ENCODE data around the gene ZNF184. TPM values are rescaled to one million over a fixed set of nuclear protein-coding genes. Genes with fewer than 3 reads are reported as not detected.

Gene ZNF184
- total RNA-seq, 1 experiment from 2014 or later = 10.2 TPM

GRCh38 chr6:27414996-27415395, 57.9 kb downstream of the ZNF184 start:
- no peak for ATAC-seq
- no peaks in the 10 kb centered on the region for H3K9me2 ChIP-seq (replicated peaks; ENCODE audit: low read length)
- BruUV-seq (replicated peaks) = no TSS peak
- H3K9me3 ChIP-seq (ENCODE audit: low read length) = no peaks in the 10 kb centered on the region
- no peaks in the 10 kb centered on the region for H3F3A ChIP-seq (ENCODE audit: low read length, unreplicated experiment)
- peak overlapping the region; percentile 42 for H3K27ac ChIP-seq (ENCODE audit: low read length)
- no peaks in the 10 kb centered on the region for H3K79me2 ChIP-seq (ENCODE audit: low read length)
- intact Hi-C loops (cut with micrococcal nuclease) = no loop called here
- peaks cover 11% of the 10 kb centered on the region for H3K4me1 ChIP-seq (ENCODE audit: insufficient read depth, low read length)
- H3K9ac ChIP-seq (ENCODE audit: low read length) = no peak overlapping the region
- H2AFZ ChIP-seq (ENCODE audit: low read length) = 0 out of 2 replicates have a peak overlapping the region, but pooled peaks have one; percentile 1
- TF ChIP-seq EZH2 (IDR thresholded peaks at IDR 0.05; ENCODE audit: low read length, unreplicated experiment) = no peak
- TF ChIP-seq, protein P1, sequence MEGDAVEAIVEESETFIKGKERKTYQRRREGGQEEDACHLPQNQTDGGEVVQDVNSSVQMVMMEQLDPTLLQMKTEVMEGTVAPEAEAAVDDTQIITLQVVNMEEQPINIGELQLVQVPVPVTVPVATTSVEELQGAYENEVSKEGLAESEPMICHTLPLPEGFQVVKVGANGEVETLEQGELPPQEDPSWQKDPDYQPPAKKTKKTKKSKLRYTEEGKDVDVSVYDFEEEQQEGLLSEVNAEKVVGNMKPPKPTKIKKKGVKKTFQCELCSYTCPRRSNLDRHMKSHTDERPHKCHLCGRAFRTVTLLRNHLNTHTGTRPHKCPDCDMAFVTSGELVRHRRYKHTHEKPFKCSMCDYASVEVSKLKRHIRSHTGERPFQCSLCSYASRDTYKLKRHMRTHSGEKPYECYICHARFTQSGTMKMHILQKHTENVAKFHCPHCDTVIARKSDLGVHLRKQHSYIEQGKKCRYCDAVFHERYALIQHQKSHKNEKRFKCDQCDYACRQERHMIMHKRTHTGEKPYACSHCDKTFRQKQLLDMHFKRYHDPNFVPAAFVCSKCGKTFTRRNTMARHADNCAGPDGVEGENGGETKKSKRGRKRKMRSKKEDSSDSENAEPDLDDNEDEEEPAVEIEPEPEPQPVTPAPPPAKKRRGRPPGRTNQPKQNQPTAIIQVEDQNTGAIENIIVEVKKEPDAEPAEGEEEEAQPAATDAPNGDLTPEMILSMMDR (conservative IDR thresholded peaks at IDR 0.05; ENCODE audit: low read depth, low read length) = no peak
- TF ChIP-seq EZH2phosphoT487 (IDR thresholded peaks at IDR 0.05; ENCODE audit: borderline replicate concordance, low read length) = no peak
- H3K27me3 ChIP-seq (ENCODE audit: low read length) = no peaks in the 10 kb centered on the region
- H3K36me3 ChIP-seq (ENCODE audit: low read depth, low read length) = no peaks in the 10 kb centered on the region
- peak; percentile 52 for DNase-seq
- POLR2A ChIA-PET (ENCODE audit: unreplicated experiment) = no interaction called here
- H4K20me1 ChIP-seq (ENCODE audit: low read length) = no peaks in the 10 kb centered on the region
- CTCF ChIA-PET = no interaction called here
- 0 out of 2 replicates have a peak overlapping the region, but pooled peaks have one; percentile 15 for H3K4me2 ChIP-seq (ENCODE audit: low read length)
- H3K4me3 ChIP-seq (ENCODE audit: low read length) = no peak overlapping the region

- Histone ChIP-seq H2AFZ (ENCODE audit: low read length) (0 out of 2 replicates have a peak overlapping the region, but pooled peaks have one; percentile 1), H3K4me2 (ENCODE audit: low read length) (no peak overlapping the region), H3K9ac (ENCODE audit: low read length) (no peak overlapping the region), H3K79me2 (ENCODE audit: low read length) (no peaks in the 10 kb centered on the region), H3K9me3 (ENCODE audit: low read length) (no peaks in the 10 kb centered on the region), H3K9me2 (replicated peaks; ENCODE audit: low read length) (no peaks in the 10 kb centered on the region), H3K27me3 (ENCODE audit: low read length) (no peaks in the 10 kb centered on the region), H3K27ac (ENCODE audit: low read length) (no peak overlapping the region), H3K4me1 (ENCODE audit: insufficient read depth, low read length) (peaks cover 11% of the 10 kb centered on the region), H4K20me1 (ENCODE audit: low read length) (no peaks in the 10 kb centered on the region), H3K36me3 (ENCODE audit: low read depth, low read length) (no peaks in the 10 kb centered on the region), H3F3A (ENCODE audit: low read length, unreplicated experiment) (no peaks in the 10 kb centered on the region), H3K4me3 (ENCODE audit: low read length) (no peak overlapping the region)
- ATAC-seq (no peak), DNase-seq (no peak)
- ChIA-PET POLR2A (ENCODE audit: unreplicated experiment) (no interaction called here), CTCF (no interaction called here)
- TF ChIP-seq, protein P1 (conservative IDR thresholded peaks at IDR 0.05; ENCODE audit: low read depth, low read length) = no peak
- TF ChIP-seq EZH2phosphoT487 (IDR thresholded peaks at IDR 0.05; ENCODE audit: borderline replicate concordance, low read length) = no peak
- no peak for TF ChIP-seq EZH2 (IDR thresholded peaks at IDR 0.05; ENCODE audit: low read length, unreplicated experiment)
- no TSS peak for BruUV-seq (replicated peaks)
- intact Hi-C loops (cut with micrococcal nuclease) = no loop called here
Observed at GRCh38 chr6:27414300-27414699, 58.6 kb downstream of the ZNF184 start.

DNA sequence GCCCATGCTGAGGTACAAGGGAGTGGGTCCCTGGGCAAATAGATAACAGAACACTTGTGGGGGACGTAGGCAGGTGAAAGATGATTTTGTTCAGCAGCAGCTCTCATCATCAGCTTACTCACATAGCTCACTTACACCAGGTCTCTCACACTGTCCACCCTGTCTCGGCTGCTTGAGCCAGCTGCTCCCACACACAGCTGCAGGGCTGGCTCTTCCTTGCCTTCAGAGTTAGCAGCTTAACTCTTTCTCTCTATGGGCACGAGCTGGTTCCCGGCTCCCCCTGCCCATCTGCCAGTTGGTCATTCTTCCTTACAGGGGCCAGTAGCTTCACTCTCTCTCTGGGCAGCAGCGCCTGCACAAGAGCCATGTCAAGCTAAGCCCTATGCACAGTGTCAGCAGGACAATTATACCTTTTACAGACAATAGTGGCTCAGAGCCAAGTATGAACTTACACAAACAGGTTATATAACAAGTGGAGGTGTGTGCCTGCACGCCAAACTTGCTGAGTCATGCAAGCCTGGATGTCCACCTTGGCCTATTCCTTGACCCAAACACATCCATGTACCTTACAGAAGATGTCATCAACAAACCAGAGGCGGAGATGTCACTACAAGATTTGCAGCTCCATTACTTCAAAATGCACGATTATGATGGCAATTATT, 65.6 kb downstream of the ZNF184 start:
- Histone ChIP-seq H3K9ac (ENCODE audit: low read length) (no peak overlapping the region), H3K4me2 (ENCODE audit: low read length) (no peak overlapping the region), H3K4me3 (ENCODE audit: low read length) (no peak overlapping the region), H3K36me3 (ENCODE audit: low read depth, low read length) (peaks cover 2% of the 10 kb centered on the region; the same call in 1 of the 2 replicates), H3K9me3 (ENCODE audit: low read length) (peaks cover under 1% of the 10 kb centered on the region; the same call in 1 of the 2 replicates), H3K4me1 (ENCODE audit: insufficient read depth, low read length) (no peaks in the 10 kb centered on the region), H4K20me1 (ENCODE audit: low read length) (no peaks in the 10 kb centered on the region), H3K27me3 (ENCODE audit: low read length) (no peaks in the 10 kb centered on the region), H3K9me2 (replicated peaks; ENCODE audit: low read length) (no peaks in the 10 kb centered on the region), H3K79me2 (ENCODE audit: low read length) (no peaks in the 10 kb centered on the region), H2AFZ (ENCODE audit: low read length) (no peak overlapping the region), H3F3A (ENCODE audit: low read length, unreplicated experiment) (no peaks in the 10 kb centered on the region), H3K27ac (ENCODE audit: low read length) (no peak overlapping the region)
- DNase-seq (no peak), ATAC-seq (no peak)
- TF ChIP-seq EZH2 (IDR thresholded peaks at IDR 0.05; ENCODE audit: low read length, unreplicated experiment) = no peak
- TF ChIP-seq EZH2phosphoT487 (IDR thresholded peaks at IDR 0.05; ENCODE audit: borderline replicate concordance, low read length) = no peak
- TF ChIP-seq, protein P1 (conservative IDR thresholded peaks at IDR 0.05; ENCODE audit: low read depth, low read length) = no peak
- ChIA-PET POLR2A (ENCODE audit: unreplicated experiment) (no interaction called here), CTCF (no interaction called here)
- intact Hi-C loops (cut with micrococcal nuclease) = no loop called here
- no TSS peak for BruUV-seq (replicated peaks)
